C4-2B (cell line): Measurements from ENCODE around the gene STK40.

Source experiments
- H3K27ac ChIP-seq: fragments of 450-650 bp; 2 replicates; pipeline ENCODE4 v1.5.1; 2017
- ZFX ChIP-seq: fragments of 450-650 bp; IDR thresholded peaks from 2 replicates; pipeline ENCODE4 v1.6.1; 2017
- TF ChIP-seq, protein P1 (sequence below): fragments of 450-650 bp; conservative IDR thresholded peaks from 2 replicates; pipeline ENCODE4 v1.5.1; 2017; ENCODE audit warnings: mild to moderate bottlenecking

Gene STK40

DNA sequence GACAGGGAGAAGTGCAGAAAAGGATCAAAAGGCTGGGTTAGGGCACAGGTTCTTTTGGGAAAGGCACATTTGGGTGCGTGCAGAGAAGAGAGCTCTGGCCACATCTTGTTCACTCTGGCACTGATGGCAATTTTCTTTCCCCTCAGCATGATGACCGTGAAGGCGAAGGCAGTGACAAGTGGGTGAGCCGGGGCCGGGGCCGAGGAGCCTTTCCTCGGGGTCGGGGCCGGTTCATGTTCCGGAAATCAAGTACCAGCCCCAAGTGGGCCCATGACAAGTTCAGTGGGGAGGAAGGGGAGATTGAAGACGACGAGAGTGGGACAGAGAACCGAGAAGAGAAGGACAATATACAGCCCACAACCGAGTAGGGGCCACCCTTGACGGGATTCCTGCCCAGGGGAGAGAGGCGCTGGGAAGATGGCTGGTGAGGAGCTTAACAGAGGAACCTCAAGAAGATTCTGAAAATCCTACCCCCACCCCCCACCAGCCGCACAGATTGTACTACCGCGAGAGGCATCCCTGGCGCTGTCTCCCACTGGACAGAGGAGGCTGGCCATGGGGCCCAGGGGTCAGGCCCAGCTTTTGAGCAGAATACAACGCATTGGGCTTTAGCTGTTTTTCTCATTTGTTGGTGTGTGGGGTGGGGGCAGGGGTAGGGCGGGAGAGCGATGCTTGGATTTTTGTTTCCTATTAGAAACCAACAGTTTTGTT is 81.9 kb downstream of the STK40 start:
- H3K27ac ChIP-seq, result no peak overlapping the region
- TF ChIP-seq, protein P1, sequence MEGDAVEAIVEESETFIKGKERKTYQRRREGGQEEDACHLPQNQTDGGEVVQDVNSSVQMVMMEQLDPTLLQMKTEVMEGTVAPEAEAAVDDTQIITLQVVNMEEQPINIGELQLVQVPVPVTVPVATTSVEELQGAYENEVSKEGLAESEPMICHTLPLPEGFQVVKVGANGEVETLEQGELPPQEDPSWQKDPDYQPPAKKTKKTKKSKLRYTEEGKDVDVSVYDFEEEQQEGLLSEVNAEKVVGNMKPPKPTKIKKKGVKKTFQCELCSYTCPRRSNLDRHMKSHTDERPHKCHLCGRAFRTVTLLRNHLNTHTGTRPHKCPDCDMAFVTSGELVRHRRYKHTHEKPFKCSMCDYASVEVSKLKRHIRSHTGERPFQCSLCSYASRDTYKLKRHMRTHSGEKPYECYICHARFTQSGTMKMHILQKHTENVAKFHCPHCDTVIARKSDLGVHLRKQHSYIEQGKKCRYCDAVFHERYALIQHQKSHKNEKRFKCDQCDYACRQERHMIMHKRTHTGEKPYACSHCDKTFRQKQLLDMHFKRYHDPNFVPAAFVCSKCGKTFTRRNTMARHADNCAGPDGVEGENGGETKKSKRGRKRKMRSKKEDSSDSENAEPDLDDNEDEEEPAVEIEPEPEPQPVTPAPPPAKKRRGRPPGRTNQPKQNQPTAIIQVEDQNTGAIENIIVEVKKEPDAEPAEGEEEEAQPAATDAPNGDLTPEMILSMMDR, result no peak
- no peak for TF ChIP-seq ZFX

DNA sequence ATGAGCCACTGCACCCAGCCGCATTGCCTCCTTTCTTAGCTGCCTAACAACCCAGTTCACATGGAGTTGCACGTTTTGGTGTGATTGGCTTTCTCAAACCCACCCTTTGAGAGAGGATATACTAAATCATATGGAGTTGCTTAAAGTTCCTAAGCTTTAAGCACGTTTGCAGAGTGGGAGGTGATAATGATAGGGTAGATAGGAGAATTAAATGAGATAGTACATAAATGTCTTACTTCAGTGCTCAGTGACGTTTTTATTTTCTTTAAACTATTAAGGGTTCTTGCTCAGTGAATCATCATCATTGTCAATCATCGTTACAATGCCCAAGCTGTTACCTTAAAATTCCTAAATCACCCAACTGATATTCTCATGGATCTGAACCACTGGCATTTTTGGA is 82.5 kb downstream of the STK40 start:
- TF ChIP-seq ZFX, result no peak
- TF ChIP-seq, protein P1, result no peak
- H3K27ac ChIP-seq, result no peak overlapping the region

DNA sequence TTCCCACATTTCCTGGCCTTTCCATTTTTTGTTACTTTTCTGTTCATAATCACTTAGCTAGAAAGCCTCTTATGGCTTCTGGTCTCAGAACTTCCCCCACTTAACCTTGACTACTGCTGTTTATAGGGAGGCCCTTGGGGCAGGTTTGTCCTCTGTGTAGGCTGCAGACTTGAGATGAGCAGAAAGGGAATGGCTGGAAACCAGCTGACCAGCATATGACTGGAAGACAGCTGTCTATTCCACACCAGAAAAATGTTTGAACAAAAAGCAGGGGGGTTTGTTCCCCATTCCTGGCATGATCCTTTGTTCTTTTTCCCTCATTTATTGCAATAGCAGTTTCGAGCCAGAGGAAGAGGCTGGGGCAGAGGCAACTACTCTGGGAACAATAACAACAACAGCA is 84.5 kb downstream of the STK40 start:
- H3K27ac ChIP-seq, result no peak overlapping the region
- TF ChIP-seq ZFX, result no peak
- TF ChIP-seq, protein P1, result no peak

DNA sequence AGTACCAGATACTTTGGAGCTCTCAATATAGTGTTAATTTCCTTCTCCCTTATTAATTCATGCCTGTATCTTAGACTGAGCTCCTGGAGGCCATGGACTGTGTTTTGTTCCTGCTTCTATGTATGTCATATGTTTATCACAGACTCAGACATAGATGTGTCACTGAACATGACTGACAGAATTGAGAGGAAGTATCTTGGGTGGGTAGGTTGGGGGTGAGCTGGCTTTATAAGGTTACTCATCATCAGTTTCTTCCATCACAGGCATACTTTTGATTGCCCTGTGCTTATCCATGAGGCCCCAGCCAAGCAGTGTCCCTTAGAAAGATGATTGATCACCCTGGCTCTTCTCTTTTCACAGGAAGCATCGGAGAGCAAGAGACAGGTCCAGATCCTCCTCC is 85.2 kb downstream of the STK40 start:
- no peak for TF ChIP-seq ZFX
- TF ChIP-seq, protein P1, result no peak
- peak overlapping the region; percentile 9; the same call in 1 of the 2 replicates for H3K27ac ChIP-seq

DNA sequence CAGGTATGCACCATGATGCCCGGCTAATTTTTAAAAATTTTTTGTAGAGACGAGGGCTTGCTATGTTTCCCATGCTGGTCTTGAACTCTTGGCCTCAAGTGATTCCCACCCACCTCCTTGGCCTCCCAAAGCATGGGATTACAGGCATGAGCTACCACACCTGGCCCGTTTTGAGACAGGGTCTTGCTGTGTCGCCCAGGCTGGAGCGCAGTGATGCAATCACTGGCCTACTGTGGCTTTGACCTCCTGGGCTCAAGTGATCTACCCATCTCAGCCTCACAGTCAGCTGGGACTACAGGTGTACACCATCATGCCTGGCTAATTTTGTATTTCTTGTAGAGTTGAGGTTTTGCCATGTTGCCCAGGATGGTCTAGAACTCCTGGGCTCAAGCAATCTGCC is 87.1 kb downstream of the STK40 start:
- TF ChIP-seq, protein P1, result no peak
- no peak for TF ChIP-seq ZFX
- peak overlapping the region; percentile 53 for H3K27ac ChIP-seq

DNA sequence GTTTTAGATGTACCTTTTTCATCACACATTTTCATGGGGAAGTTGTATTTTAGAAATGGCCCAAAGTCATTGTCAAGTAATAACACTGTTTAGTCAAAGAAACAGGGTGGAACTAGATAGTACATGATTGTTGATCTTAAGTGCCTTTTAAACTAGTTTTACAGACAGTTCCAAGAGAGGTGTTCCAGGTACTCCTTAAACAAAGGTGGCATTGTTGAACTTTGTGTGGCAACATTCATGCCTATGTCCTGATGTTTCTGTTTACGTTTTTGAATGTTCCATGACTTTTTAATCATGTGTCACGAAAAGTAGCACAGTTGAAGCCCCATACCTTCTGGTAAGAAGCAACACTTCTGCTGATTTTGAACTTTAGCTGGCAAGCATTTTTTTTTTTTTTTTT is 88.7 kb downstream of the STK40 start:
- H3K27ac ChIP-seq, result peak overlapping the region; percentile 59
- TF ChIP-seq, protein P1, result no peak
- TF ChIP-seq ZFX, result no peak

DNA sequence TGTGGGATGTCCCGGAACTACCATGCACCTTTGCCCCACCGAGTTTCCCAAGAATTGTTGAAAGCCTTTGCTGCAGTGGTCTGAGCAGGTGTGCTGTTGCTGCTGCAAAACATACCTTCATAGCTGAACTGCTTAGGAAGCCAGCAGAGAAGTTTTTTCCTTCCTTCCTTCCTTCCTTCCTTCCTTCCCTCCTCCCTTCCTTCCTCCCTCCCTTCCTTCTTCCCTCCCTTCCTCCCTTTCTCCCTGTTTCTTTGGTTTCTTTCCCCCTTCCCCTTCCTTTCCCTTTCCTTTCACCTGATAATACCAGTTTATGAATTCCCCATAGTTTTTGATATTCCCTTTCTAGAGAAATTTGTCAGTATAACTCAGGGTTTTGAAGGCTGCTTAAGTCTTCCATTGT is 90.3 kb downstream of the STK40 start:
- TF ChIP-seq ZFX, result no peak
- TF ChIP-seq, protein P1, result no peak

More for the DNA sequence above, 90.3 kb downstream of the STK40 start:
- H3K27ac ChIP-seq, result no peak overlapping the region
